ENCODE data around the gene VTI1A. TPM values are rescaled to one million over a fixed set of nuclear protein-coding genes. Genes with fewer than 3 reads are reported as not detected.

The VTI1A gene
- total RNA-seq, 3 donors from 2014 or later = 36.2 to 55.9 (median 44.4) TPM

DNA sequence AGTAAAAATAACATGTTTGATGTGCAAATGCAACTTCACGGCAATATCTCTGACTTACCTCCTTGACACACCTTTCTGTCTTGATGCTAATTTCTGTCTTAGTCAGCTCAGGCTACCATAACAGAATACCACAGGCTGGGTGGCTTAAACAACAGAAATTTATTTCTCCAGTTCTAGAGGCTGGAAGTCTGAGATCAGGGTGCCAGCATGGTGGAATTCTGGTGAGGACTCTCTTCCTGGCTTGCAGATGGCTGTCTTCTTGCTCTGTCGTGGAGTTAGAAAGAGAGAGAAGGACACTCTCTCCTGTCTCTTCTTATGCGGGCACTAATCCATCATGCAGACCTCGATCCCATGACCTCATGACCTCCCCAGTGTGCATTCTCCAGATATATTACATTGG lies 134.9 kb downstream of the VTI1A start:
- Histone ChIP-seq H3K4me3 (no peak overlapping the region), H3K4me1 (ENCODE audit: low read depth) (no peaks in the 10 kb centered on the region), H3K9me3 (no peaks in the 10 kb centered on the region), H3K36me3 (ENCODE audit: low read depth) (no peaks in the 10 kb centered on the region)
- DNase-seq = no peak
- intact Hi-C loops (cut with DNase I, micrococcal nuclease) = no loop called here
- no peak for ATAC-seq
- TF ChIP-seq, protein P1, sequence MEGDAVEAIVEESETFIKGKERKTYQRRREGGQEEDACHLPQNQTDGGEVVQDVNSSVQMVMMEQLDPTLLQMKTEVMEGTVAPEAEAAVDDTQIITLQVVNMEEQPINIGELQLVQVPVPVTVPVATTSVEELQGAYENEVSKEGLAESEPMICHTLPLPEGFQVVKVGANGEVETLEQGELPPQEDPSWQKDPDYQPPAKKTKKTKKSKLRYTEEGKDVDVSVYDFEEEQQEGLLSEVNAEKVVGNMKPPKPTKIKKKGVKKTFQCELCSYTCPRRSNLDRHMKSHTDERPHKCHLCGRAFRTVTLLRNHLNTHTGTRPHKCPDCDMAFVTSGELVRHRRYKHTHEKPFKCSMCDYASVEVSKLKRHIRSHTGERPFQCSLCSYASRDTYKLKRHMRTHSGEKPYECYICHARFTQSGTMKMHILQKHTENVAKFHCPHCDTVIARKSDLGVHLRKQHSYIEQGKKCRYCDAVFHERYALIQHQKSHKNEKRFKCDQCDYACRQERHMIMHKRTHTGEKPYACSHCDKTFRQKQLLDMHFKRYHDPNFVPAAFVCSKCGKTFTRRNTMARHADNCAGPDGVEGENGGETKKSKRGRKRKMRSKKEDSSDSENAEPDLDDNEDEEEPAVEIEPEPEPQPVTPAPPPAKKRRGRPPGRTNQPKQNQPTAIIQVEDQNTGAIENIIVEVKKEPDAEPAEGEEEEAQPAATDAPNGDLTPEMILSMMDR (IDR thresholded peaks at IDR 0.05) = no peak

DNA sequence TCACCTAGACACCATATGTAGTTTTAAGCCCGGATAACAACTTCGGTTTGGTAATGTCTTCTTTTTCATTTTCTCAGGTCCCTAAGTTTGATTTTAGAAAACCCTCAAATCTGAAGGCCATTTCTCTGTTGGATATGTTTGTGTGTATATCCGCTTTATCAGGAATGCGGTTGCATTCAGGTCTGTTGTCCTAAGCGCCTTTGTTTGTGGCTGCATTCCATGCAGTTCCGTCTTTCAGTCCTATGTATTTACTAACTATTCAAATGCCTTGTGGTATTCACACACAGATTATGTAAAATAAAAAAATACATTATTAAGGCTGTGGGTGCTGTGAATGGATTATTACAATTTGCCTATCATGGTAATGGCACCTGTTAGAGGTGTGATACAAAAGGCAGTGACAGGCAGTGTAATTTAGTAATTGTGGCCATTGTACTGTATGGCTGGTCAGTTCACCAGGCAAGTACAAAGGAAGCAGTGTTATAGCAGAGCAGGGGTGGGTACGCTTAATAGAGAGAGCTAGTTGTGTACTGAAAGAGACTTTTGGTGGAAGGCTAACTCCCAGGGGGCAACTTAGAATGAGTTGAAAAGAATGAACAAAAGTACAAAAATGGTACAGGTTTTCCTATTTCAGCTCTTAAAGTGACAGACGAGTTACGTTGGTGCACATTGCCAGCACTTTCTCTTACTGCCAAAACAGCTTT lies 136.4 kb downstream of the VTI1A start:
- ATAC-seq (no peak), DNase-seq (no peak)
- Histone ChIP-seq H3K4me3 (no peak overlapping the region), H3K4me1 (ENCODE audit: low read depth) (no peaks in the 10 kb centered on the region), H3K36me3 (ENCODE audit: low read depth) (no peaks in the 10 kb centered on the region), H3K9me3 (no peaks in the 10 kb centered on the region)
- TF ChIP-seq, protein P1 (IDR thresholded peaks at IDR 0.05) = no peak
- intact Hi-C loops (cut with DNase I, micrococcal nuclease) = no loop called here

DNA sequence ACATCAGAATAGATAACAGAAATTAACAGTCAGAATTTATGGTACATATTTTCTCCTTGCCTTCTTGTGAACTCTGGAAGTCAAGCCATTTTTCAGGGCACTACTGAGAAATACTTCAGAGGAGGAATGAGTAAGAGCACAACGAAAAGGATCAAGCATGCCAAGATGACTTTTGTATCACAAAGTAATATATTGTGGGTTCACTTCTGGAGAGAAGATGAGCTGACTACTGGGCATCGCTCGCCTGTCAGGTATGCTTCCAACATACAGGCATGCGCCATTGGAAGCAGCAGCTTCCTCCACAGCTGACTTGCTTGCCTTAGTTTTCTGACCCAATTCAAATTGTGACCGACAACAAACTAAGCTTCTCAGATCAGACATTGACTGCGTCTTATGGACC lies 137.3 kb downstream of the VTI1A start:
- no peak for DNase-seq
- Histone ChIP-seq H3K9me3 (no peaks in the 10 kb centered on the region), H3K4me1 (ENCODE audit: low read depth) (no peaks in the 10 kb centered on the region), H3K4me3 (no peak overlapping the region), H3K36me3 (ENCODE audit: low read depth) (no peaks in the 10 kb centered on the region)
- no peak for ATAC-seq
- intact Hi-C loops (cut with DNase I, micrococcal nuclease) = no loop called here
- TF ChIP-seq, protein P1 (IDR thresholded peaks at IDR 0.05) = no peak

- ATAC-seq = peak; percentile 39
- intact Hi-C loops (cut with DNase I, micrococcal nuclease) = no loop called here
- Histone ChIP-seq H3K4me3 (no peak overlapping the region), H3K4me1 (ENCODE audit: low read depth) (no peaks in the 10 kb centered on the region), H3K36me3 (ENCODE audit: low read depth) (no peaks in the 10 kb centered on the region), H3K9me3 (no peaks in the 10 kb centered on the region)
- TF ChIP-seq, protein P1 (IDR thresholded peaks at IDR 0.05) = no peak
- no peak for DNase-seq
These were observed 138.1 kb downstream of the VTI1A start for GRCh38 chr10:112585126-112585525.

DNA sequence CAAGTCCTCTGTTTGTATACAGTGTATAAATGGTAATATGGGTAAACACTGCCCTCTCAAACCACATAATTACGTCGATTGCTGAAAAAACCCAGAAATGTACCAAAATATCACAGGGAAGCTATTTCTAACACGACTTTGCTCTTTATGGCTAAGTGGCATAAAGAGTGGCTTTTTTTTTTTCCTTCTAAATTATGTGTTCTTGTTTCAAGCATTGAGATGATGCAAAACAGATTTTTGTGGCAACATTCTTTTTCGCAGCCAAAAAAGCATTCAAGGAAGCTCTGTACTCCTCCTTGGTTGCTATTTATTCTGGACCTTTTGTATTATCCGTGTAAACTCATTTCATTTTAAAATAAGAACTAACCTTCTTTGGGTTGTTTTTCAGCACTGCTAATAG lies 138.9 kb downstream of the VTI1A start:
- H3K4me1 ChIP-seq (ENCODE audit: low read depth) = no peaks in the 10 kb centered on the region
- ATAC-seq (no peak), DNase-seq (no peak)
- TF ChIP-seq, protein P1 (IDR thresholded peaks at IDR 0.05) = no peak
- no peak overlapping the region for H3K4me3 ChIP-seq
- H3K36me3 ChIP-seq (ENCODE audit: low read depth) = no peaks in the 10 kb centered on the region
- intact Hi-C loops (cut with DNase I, micrococcal nuclease) = no loop called here
- H3K9me3 ChIP-seq = no peaks in the 10 kb centered on the region

- DNase-seq (no peak), ATAC-seq (no peak)
- TF ChIP-seq, protein P1 (IDR thresholded peaks at IDR 0.05) = no peak
- H3K36me3 ChIP-seq (ENCODE audit: low read depth) = no peaks in the 10 kb centered on the region
- intact Hi-C loops (cut with DNase I, micrococcal nuclease) = no loop called here
- no peaks in the 10 kb centered on the region for H3K4me1 ChIP-seq (ENCODE audit: low read depth)
- H3K4me3 ChIP-seq = no peak overlapping the region
- H3K9me3 ChIP-seq = no peaks in the 10 kb centered on the region
These were observed 140.7 kb downstream of the VTI1A start for GRCh38 chr10:112587729-112588128.
